Measurements from ENCODE around the gene VAV1. TPM values are rescaled to one million over a fixed set of nuclear protein-coding genes. Genes with fewer than 3 reads are reported as not detected.

The VAV1 gene
- total and polyA plus RNA-seq, 2 of the 13 experiments (the other 11 are each of a cell fraction or from before 2014, with no cell fraction given): not detected

DNA sequence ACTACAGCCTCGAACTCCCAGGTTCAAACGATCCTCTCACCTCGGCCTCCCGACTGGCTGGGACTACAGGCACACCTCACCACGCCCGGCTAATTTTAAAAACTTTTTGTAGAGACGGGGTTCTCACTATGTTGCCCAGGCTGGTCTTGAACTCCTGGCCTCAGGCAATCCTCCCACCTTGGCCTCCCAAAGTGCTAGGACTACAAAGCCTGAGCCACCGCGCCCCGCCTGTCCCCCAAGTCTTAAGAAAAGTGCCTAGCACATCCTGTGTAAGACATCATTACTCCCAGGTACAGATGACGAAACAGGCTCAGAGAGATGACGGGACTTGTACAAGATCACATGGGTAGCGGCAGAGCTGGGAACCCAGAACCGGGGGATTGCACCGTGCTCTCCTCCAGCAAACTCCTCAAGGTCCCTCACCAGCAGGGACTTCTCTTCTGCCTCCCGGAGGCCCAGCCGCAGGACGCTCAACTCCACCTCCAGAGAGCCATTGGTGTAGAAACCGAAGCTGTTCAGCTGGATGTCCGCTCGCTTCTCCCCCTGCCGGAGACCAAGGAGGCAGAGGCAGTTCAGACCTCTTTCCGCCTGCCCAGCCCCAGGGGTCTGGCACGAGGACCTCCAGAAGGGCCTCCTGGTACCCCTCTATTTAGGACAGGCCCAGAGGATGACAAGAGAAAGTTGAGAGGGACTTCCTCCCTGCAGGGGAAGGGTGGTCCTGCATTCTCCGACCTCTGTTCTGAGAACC is 36.2 kb upstream of the VAV1 start (continued):
- TF ChIP-seq ZNF737 (CRISPR knock-in tag; IDR thresholded peaks at IDR 0.05; ENCODE audit: borderline replicate concordance): no peak
- no peak for TF ChIP-seq FLYWCH1 (CRISPR knock-in tag; IDR thresholded peaks at IDR 0.05)
- TF ChIP-seq, protein P1, sequence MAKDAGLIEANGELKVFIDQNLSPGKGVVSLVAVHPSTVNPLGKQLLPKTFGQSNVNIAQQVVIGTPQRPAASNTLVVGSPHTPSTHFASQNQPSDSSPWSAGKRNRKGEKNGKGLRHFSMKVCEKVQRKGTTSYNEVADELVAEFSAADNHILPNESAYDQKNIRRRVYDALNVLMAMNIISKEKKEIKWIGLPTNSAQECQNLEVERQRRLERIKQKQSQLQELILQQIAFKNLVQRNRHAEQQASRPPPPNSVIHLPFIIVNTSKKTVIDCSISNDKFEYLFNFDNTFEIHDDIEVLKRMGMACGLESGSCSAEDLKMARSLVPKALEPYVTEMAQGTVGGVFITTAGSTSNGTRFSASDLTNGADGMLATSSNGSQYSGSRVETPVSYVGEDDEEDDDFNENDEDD (CRISPR knock-in tag; IDR thresholded peaks at IDR 0.05; ENCODE audit: borderline replicate concordance): no peak
- 0 out of 2 replicates have a peak, but pooled peaks have one; percentile 41 for TF ChIP-seq SATB2 (CRISPR knock-in tag; IDR thresholded peaks at IDR 0.05)
- TF ChIP-seq, protein P2, sequence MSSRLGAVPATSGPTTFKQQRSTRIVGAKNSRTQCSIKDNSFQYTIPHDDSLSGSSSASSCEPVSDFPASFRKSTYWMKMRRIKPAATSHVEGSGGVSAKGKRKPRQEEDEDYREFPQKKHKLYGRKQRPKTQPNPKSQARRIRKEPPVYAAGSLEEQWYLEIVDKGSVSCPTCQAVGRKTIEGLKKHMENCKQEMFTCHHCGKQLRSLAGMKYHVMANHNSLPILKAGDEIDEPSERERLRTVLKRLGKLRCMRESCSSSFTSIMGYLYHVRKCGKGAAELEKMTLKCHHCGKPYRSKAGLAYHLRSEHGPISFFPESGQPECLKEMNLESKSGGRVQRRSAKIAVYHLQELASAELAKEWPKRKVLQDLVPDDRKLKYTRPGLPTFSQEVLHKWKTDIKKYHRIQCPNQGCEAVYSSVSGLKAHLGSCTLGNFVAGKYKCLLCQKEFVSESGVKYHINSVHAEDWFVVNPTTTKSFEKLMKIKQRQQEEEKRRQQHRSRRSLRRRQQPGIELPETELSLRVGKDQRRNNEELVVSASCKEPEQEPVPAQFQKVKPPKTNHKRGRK (CRISPR knock-in tag; IDR thresholded peaks at IDR 0.05): no peak
- TF ChIP-seq SP140L (CRISPR knock-in tag; IDR thresholded peaks at IDR 0.05; ENCODE audit: borderline replicate concordance): no peak
- TF ChIP-seq, protein P3, sequence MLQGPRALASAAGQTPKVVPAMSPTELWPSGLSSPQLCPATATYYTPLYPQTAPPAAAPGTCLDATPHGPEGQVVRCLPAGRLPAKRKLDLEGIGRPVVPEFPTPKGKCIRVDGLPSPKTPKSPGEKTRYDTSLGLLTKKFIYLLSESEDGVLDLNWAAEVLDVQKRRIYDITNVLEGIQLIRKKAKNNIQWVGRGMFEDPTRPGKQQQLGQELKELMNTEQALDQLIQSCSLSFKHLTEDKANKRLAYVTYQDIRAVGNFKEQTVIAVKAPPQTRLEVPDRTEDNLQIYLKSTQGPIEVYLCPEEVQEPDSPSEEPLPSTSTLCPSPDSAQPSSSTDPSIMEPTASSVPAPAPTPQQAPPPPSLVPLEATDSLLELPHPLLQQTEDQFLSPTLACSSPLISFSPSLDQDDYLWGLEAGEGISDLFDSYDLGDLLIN (CRISPR knock-in tag; IDR thresholded peaks at IDR 0.05; ENCODE audit: borderline replicate concordance): no peak
- no peak for TF ChIP-seq ZSCAN29 (CRISPR knock-in tag; conservative IDR thresholded peaks at IDR 0.05)
- TF ChIP-seq ZNF335 (CRISPR knock-in tag; IDR thresholded peaks at IDR 0.05): no peak
- no peak for TF ChIP-seq ZNF354B (CRISPR knock-in tag; IDR thresholded peaks at IDR 0.05)
- peak; percentile 30; the same call in 1 of the 2 replicates for TF ChIP-seq HOXA3 (CRISPR knock-in tag; IDR thresholded peaks at IDR 0.05)
- TF ChIP-seq, protein P4, sequence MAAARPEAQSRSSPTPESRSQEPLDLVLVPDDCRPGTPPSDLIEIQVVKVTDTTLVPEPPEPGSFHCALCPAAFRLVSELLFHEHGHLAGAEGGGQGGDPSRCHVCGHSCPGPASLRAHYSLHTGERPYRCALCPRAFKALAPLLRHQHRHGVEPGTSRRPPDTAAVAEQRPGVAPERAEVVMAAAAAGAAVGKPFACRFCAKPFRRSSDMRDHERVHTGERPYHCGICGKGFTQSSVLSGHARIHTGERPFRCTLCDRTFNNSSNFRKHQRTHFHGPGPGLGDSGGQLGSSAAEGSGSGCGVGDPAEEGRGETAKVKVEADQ (CRISPR knock-in tag; IDR thresholded peaks at IDR 0.05; ENCODE audit: borderline replicate concordance): no peak
- TF ChIP-seq ZSCAN21 (CRISPR knock-in tag; IDR thresholded peaks at IDR 0.05; ENCODE audit: borderline replicate concordance): peak; percentile 56; the same call in 1 of the 2 replicates
- TF ChIP-seq, protein P5, sequence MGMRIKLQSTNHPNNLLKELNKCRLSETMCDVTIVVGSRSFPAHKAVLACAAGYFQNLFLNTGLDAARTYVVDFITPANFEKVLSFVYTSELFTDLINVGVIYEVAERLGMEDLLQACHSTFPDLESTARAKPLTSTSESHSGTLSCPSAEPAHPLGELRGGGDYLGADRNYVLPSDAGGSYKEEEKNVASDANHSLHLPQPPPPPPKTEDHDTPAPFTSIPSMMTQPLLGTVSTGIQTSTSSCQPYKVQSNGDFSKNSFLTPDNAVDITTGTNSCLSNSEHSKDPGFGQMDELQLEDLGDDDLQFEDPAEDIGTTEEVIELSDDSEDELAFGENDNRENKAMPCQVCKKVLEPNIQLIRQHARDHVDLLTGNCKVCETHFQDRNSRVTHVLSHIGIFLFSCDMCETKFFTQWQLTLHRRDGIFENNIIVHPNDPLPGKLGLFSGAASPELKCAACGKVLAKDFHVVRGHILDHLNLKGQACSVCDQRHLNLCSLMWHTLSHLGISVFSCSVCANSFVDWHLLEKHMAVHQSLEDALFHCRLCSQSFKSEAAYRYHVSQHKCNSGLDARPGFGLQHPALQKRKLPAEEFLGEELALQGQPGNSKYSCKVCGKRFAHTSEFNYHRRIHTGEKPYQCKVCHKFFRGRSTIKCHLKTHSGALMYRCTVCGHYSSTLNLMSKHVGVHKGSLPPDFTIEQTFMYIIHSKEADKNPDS (CRISPR knock-in tag; IDR thresholded peaks at IDR 0.05): no peak
- TF ChIP-seq, protein P6, sequence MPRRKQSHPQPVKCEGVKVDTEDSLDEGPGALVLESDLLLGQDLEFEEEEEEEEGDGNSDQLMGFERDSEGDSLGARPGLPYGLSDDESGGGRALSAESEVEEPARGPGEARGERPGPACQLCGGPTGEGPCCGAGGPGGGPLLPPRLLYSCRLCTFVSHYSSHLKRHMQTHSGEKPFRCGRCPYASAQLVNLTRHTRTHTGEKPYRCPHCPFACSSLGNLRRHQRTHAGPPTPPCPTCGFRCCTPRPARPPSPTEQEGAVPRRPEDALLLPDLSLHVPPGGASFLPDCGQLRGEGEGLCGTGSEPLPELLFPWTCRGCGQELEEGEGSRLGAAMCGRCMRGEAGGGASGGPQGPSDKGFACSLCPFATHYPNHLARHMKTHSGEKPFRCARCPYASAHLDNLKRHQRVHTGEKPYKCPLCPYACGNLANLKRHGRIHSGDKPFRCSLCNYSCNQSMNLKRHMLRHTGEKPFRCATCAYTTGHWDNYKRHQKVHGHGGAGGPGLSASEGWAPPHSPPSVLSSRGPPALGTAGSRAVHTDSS (CRISPR knock-in tag; conservative IDR thresholded peaks at IDR 0.05): no peak
- TF ChIP-seq ZNF441 (CRISPR knock-in tag; IDR thresholded peaks at IDR 0.05; ENCODE audit: borderline replicate concordance): peak; percentile 52; the same call in 1 of the 2 replicates
- 0 out of 2 replicates have a peak, but pooled peaks have one; percentile 44 for TF ChIP-seq ZNF616 (CRISPR knock-in tag; IDR thresholded peaks at IDR 0.05; ENCODE audit: low read depth)
- no peak for TF ChIP-seq ZNF629 (CRISPR knock-in tag; conservative IDR thresholded peaks at IDR 0.05)
